HEK293T (cell line): ENCODE data around the gene LTB4R.

Experiments used
- CTCF ChIA-PET: fragments of 350-600 bp; formaldehyde crosslinking; extraction: SDS; loops from one replicate; lab custom pipeline; 2021; ENCODE audit warnings: antibody characterized with exemption, inconsistent platforms; lab: Yijun Ruan, JAX
- POLR2A ChIA-PET: fragments of 350-600 bp; formaldehyde crosslinking; extraction: SDS; loops from one replicate; lab custom pipeline; 2020; ENCODE audit warnings: antibody characterized with exemption, inconsistent platforms; lab: Yijun Ruan, JAX
- DNase-seq: peaks from one replicate; pipeline ENCODE4 v3.0.0; 2012; ENCODE audit warnings: mixed read lengths; ENCODE audit errors: extremely low spot score
- ARNT ChIP-seq: fragments of 450-650 bp; IDR thresholded peaks from 2 replicates; pipeline ENCODE4 v1.6.1; 2017; ENCODE audit warnings: mild to moderate bottlenecking
- BHLHE40 ChIP-seq: fragments of 450-650 bp; IDR thresholded peaks from 2 replicates; pipeline ENCODE4 v1.6.1; 2016; ENCODE audit warnings: mild to moderate bottlenecking, moderate library complexity, borderline replicate concordance
- CTBP1 ChIP-seq: fragments of 450-650 bp; IDR thresholded peaks from 2 replicates; pipeline ENCODE4 v1.6.1; 2016; ENCODE audit warnings: borderline replicate concordance
- ELF4 ChIP-seq: fragments of 450-650 bp; IDR thresholded peaks from 2 replicates; pipeline ENCODE4 v1.6.1; 2017; ENCODE audit warnings: antibody characterized with exemption
- FOXA1 ChIP-seq: fragments of 450-650 bp; IDR thresholded peaks from 2 replicates; pipeline ENCODE4 v1.6.1; 2016; ENCODE audit warnings: mild to moderate bottlenecking
- FOXK2 ChIP-seq: fragments of 450-650 bp; IDR thresholded peaks from 2 replicates; pipeline ENCODE4 v1.6.1; 2016; ENCODE audit warnings: mild to moderate bottlenecking
- FOXM1 ChIP-seq: fragments of 450-650 bp; IDR thresholded peaks from 2 replicates; pipeline ENCODE4 v1.6.1; 2017; ENCODE audit warnings: mild to moderate bottlenecking, borderline replicate concordance
- HDGF ChIP-seq: fragments of 450-650 bp; IDR thresholded peaks from 2 replicates; pipeline ENCODE4 v1.6.1; 2017; ENCODE audit warnings: antibody characterized with exemption, borderline replicate concordance
- L3MBTL2 ChIP-seq: fragments of 450-650 bp; conservative IDR thresholded peaks from 2 replicates; pipeline ENCODE4 v1.6.1; 2016; ENCODE audit warnings: mild to moderate bottlenecking
- LEF1 ChIP-seq: fragments of 450-650 bp; IDR thresholded peaks from 2 replicates; pipeline ENCODE4 v1.6.1; 2017; ENCODE audit warnings: mild to moderate bottlenecking, borderline replicate concordance
- NFRKB ChIP-seq: fragments of 450-650 bp; IDR thresholded peaks from 2 replicates; pipeline ENCODE4 v1.6.1; 2016; ENCODE audit warnings: mild to moderate bottlenecking, moderate library complexity
- SP1 ChIP-seq: fragments of 450-650 bp; IDR thresholded peaks from 2 replicates; pipeline ENCODE4 v1.6.1; 2017
- SUZ12 ChIP-seq: fragments of 450-650 bp; IDR thresholded peaks from 2 replicates; pipeline ENCODE4 v1.6.1; 2016; ENCODE audit warnings: mild to moderate bottlenecking
- TARDBP ChIP-seq: fragments of 450-650 bp; IDR thresholded peaks from 2 replicates; pipeline ENCODE4 v1.6.1; 2016
- ZNF384 ChIP-seq: fragments of 450-650 bp; IDR thresholded peaks from 2 replicates; pipeline ENCODE4 v1.6.1; 2016
- TF ChIP-seq, protein P1 (sequence below): fragments of 450-650 bp; IDR thresholded peaks from 2 replicates; pipeline ENCODE4 v1.6.1; 2016

The LTB4R gene

DNA sequence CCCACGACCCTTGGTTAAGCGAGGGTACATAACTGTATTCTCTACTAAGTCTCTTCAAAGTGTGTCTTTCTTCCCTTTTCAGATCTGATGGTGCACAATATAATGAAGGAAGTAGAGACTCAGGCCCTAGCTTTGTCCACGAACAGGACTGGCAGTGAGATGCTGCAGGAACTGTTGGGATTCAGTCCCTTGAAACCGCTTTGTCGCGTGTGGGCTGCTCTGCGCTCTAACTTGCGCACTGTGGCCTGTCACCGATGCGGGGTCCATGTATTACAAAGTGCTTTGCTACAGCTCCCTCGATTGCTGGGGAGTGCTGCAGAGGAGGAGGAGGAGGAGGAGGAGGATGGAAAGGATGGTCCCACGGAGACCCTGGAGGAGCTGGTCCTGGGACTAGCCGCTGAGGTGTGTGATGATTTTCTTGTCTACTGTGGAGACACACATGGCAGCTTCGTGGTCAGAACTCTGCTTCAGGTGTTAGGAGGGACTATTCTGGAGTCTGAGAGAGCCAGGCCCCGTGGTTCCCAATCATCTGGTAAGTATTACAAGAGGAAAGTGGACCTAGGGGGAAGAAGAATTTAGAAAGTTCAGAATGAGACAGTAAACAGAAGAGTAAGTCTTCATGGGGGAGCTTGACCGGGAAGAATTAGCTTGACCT, 10.8 kb upstream of the LTB4R start:
- ChIA-PET POLR2A (interaction anchor here (1.3 to 8.8 kb wide), 6 partner anchors 8 to 136 kb away, joined by 5 to 139 read pairs (median 14); partner anchors contain the start of genes CIDEB, KHNYN, LTB4R2 and RABGGTA), CTCF (interaction anchor here (0.7 to 5.6 kb wide), 4 partner anchors 7 to 80 kb away, joined by 3 to 69 read pairs (median 7); partner anchors contain the start of genes CIDEB and TINF2)
- TF ChIP-seq LEF1, result no peak
- no peak for DNase-seq

DNA sequence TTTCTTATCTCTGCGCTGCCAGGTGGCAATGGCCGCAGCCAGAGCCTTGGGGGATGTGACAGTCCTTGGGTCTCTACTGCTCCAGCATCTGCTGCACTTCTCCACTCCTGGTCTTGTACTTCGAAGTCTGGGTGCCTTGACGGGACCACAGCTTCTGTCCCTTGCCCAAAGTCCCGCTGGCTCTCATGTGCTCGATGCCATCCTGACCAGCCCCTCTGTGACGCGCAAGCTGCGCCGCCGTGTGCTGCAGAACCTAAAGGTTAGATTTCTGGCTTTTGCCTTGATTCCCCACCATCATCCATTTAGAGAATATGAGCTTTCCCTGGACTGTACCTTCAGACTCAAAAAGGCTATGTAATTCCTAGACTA, 7.3 kb upstream of the LTB4R start:
- TF ChIP-seq CTBP1, result no peak
- TF ChIP-seq LEF1, result no peak
- TF ChIP-seq SUZ12, result no peak
- TF ChIP-seq, protein P1, sequence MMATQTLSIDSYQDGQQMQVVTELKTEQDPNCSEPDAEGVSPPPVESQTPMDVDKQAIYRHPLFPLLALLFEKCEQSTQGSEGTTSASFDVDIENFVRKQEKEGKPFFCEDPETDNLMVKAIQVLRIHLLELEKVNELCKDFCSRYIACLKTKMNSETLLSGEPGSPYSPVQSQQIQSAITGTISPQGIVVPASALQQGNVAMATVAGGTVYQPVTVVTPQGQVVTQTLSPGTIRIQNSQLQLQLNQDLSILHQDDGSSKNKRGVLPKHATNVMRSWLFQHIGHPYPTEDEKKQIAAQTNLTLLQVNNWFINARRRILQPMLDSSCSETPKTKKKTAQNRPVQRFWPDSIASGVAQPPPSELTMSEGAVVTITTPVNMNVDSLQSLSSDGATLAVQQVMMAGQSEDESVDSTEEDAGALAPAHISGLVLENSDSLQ, result no peak
- TF ChIP-seq ZNF384, result no peak
- TF ChIP-seq FOXK2, result no peak
- TF ChIP-seq SP1, result no peak
- TF ChIP-seq HDGF, result no peak
- TF ChIP-seq ARNT, result no peak
- TF ChIP-seq BHLHE40, result no peak
- ChIA-PET POLR2A (interaction anchor here (0.8 kb wide), 1 partner anchor 62 kb away, joined by 3 read pairs; the partner anchor contains the start of gene TINF2), CTCF (interaction anchor here (0.9 kb wide), 1 partner anchor 24 kb away, joined by 3 read pairs; no protein-coding TSS in a partner anchor)
- DNase-seq, result no peak

DNA sequence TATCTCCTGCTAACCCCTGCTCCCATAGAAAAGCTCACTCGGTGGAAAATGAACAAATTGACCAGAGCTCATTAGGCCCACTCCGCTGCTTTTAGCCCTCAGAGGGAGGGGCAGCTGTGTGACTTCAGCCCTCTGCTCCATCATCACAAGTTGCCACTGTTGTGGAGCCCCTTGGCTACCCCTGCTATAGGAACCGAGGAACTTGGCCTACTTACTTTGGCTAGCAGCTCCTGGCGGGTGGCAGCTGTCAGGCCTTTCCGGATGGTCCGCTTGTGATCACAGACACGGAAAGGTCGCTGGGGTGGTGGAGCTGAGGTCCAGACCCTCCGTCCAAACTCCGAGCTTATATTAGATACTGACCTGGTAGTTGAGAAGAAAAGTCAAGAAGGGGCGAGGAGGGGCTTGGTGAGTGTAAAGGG, 4.1 kb upstream of the LTB4R start:
- no peak for TF ChIP-seq HDGF
- TF ChIP-seq, protein P1, result no peak
- TF ChIP-seq FOXA1, result no peak
- no peak for TF ChIP-seq ZNF384
- no peak for TF ChIP-seq L3MBTL2
- TF ChIP-seq NFRKB, result no peak
- TF ChIP-seq LEF1, result no peak
- no peak for TF ChIP-seq FOXK2
- TF ChIP-seq ARNT, result no peak
- TF ChIP-seq SUZ12, result no peak
- TF ChIP-seq ELF4, result no peak
- TF ChIP-seq TARDBP, result no peak
- TF ChIP-seq SP1, result no peak
- no peak for TF ChIP-seq BHLHE40
- TF ChIP-seq CTBP1, result no peak
- TF ChIP-seq FOXM1, result no peak
- no peak for DNase-seq
- ChIA-PET POLR2A (interaction anchor here (0.6 to 3.5 kb wide), 6 partner anchors 11 to 135 kb away, joined by 3 to 36 read pairs (median 9); partner anchors contain the start of genes CBLN3, KHNYN, MDP1 and RABGGTA), CTCF (interaction anchor here (0.6 to 4.2 kb wide), 16 partner anchors 8 to 249 kb away, joined by 3 to 51 read pairs (median 6); partner anchors contain the start of genes DHRS1, KHNYN, NOP9 and TINF2)

DNA sequence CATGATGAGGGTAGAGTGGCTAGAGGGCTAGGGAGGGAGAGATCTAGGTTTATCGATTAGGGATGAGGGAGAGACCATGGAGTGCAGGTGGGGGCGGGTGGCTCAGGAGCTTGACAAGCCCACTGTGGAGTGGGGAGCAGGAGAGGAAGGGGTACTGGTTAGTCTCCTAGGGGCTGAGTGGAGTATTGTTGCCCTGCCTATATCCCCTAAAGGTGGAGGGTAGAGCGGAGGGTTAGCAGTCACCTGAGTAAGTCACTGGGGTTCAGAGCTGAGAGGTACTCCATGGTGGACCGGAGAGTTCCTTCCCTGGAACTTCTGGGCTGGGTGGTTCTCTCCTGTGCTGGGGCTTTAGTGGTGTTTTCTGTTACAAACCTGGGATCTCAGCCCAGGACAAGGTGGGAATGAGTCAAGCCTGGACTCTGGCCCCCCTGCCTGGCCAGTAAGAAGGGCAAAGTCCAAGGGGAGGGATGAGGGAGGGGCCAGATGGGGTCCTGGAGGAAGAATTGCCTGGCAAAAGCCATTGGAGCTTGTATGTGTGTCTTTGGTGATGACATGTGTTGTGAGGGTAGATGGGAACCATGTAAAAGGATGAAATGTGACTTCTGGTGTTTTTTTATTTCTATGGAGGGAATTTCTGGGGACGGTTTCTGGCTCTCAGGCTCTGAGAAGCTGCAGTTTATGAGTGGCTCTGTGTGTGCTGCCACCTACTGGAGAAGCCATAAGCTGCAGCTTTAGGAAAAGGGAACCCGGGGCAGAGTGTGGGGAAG, 3.5 kb upstream of the LTB4R start, which contains the start of gene CIDEB:
TSS of gene CIDEB (minus strand) at position 403 of the 767 bp plus-strand sequence. CDS start at position 284, 119 bp downstream.
- ChIA-PET POLR2A (interaction anchor here (0.6 to 3.5 kb wide), 8 partner anchors 8 to 134 kb away, joined by 3 to 36 read pairs (median 9); partner anchors contain the start of genes CBLN3, DHRS1, KHNYN and MDP1), CTCF (interaction anchor here (0.6 to 4.2 kb wide), 31 partner anchors 9 to 250 kb away, joined by 3 to 51 read pairs (median 5); partner anchors contain the start of genes DHRS1, IPO4, IRF9 and KHNYN)
- no peak for TF ChIP-seq FOXK2
- TF ChIP-seq, protein P1, result no peak
- no peak for TF ChIP-seq HDGF
- TF ChIP-seq NFRKB, result no peak
- TF ChIP-seq SP1, result no peak
- TF ChIP-seq CTBP1, result no peak
- no peak for TF ChIP-seq TARDBP
- no peak for TF ChIP-seq ZNF384
- no peak for TF ChIP-seq ARNT
- no peak for TF ChIP-seq SUZ12
- no peak for TF ChIP-seq L3MBTL2
- no peak for TF ChIP-seq FOXM1
- no peak for TF ChIP-seq ELF4
- TF ChIP-seq BHLHE40, result no peak
- no peak for TF ChIP-seq LEF1
- no peak for TF ChIP-seq FOXA1
- peak; percentile 78 for DNase-seq
